GM19468 (cell line): ENCODE measurements around the gene PEX26.

Experiments
- ATAC-seq: cut with Tn5 transposase; IDR thresholded peaks from one replicate; pipeline ENCODE4 v1.9.1; 2021; ENCODE audit warnings: mild to moderate bottlenecking, moderate library complexity, moderate number of reproducible peaks; ENCODE audit not compliant: unreplicated experiment; ENCODE audit errors: extremely low read depth

The PEX26 gene

GRCh38 chr22:18147791-18148190 is 70.0 kb downstream of the PEX26 start:
- ATAC-seq, result no peak

GRCh38 chr22:18148293-18148965 is 70.6 kb downstream of the PEX26 start:
- no peak for ATAC-seq

GRCh38 chr22:18152519-18152918 is 74.7 kb downstream of the PEX26 start:
- ATAC-seq, result no peak

- no peak for ATAC-seq
Observed at GRCh38 chr22:18154821-18155390, 77.1 kb downstream of the PEX26 start.
